ENCODE results near the gene OR10A5.

Gene OR10A5

GRCh38 chr11:6895010-6895409 lies 49.5 kb downstream of the OR10A5 start:
- H3K9me3 Mint-ChIP-seq: no peaks in the 10 kb centered on the region
- no peaks in the 10 kb centered on the region for H3K36me3 Mint-ChIP-seq (ENCODE audit: low read depth)
- no peaks in the 10 kb centered on the region for H3K4me1 Mint-ChIP-seq (ENCODE audit: low read depth)
- no peak for DNase-seq
- H3K27me3 Mint-ChIP-seq: peaks cover 21% of the 10 kb centered on the region
- H3K4me3 Mint-ChIP-seq: no peak overlapping the region
- H3K27ac Mint-ChIP-seq: no peak overlapping the region
